ENCODE measurements around the gene SLC30A10. TPM values are rescaled to one million over a fixed set of nuclear protein-coding genes. Genes with fewer than 3 reads are reported as not detected.

Gene SLC30A10
- total RNA-seq: not detected in 2 replicates

GRCh38 chr1:219927956-219928790 is at the start of gene SLC30A10:
Gene SLC30A10, minus strand, starts transcription at chr1:219928557. Its CDS starts 117 bp downstream, at chr1:219928440.

Other genes starting within 250 kb of the SLC30A10 start
- gene EPRS1, start 117.9 kb upstream of the SLC30A10 start, total RNA-seq: 175 and 211 TPM in 2 replicates
- gene BPNT1, start 161.2 kb upstream of the SLC30A10 start, total RNA-seq: 26.2 and 38.7 TPM in 2 replicates
- 83.4 and 106 TPM in 2 replicates for gene IARS2, start 165.6 kb upstream of the SLC30A10 start, total RNA-seq